MCF 10A (cell line): ENCODE data around the gene ORMDL2. TPM values are rescaled to one million over a fixed set of nuclear protein-coding genes. Genes with fewer than 3 reads are reported as not detected.
A peak's percentile ranks its signal among the peaks of the same experiment; 100 is the strongest.

Experiments used
- BruUV-seq: library from RNA; stranded (reverse); fragments of 400-500 nt; replicated peaks from 2 replicates; lab custom pipeline; 2021; lab: Mats Ljungman, UMichigan
- CTCF ChIA-PET: fragments of 300-600 bp; sonication (Branson Sonifier 250); formaldehyde crosslinking; extraction: SDS; loops from one replicate; lab custom pipeline; 2021; ENCODE audit warnings: antibody characterized with exemption, inconsistent platforms; lab: Yijun Ruan, JAX
- POLR2A ChIA-PET: fragments of 300-600, 350-650 bp; sonication (Branson Sonifier 250); formaldehyde crosslinking; extraction: SDS; loops from one replicate; lab custom pipeline; 2020; ENCODE audit warnings: antibody characterized with exemption, inconsistent platforms; lab: Yijun Ruan, JAX
- DNase-seq: peaks from one replicate; pipeline ENCODE4 v3.0.0-alpha.2; 2018; ENCODE audit not compliant: unreplicated experiment
- H3K27ac Mint-ChIP-seq: one replicate; pipeline ENCODE4 v1.8.0; 2022; ENCODE audit warnings: mild to moderate bottlenecking, low read depth, mixed read lengths; ENCODE audit not compliant: unreplicated experiment
- H3K27me3 Mint-ChIP-seq: one replicate; pipeline ENCODE4 v1.8.0; 2022; ENCODE audit warnings: mixed read lengths; ENCODE audit not compliant: insufficient read depth, unreplicated experiment
- H3K36me3 Mint-ChIP-seq: one replicate; pipeline ENCODE4 v1.8.0; 2022; ENCODE audit warnings: mild to moderate bottlenecking, moderate library complexity, mixed read lengths; ENCODE audit not compliant: insufficient read depth, unreplicated experiment
- H3K4me1 Mint-ChIP-seq: one replicate; pipeline ENCODE4 v1.8.0; 2022; ENCODE audit warnings: mixed read lengths; ENCODE audit not compliant: insufficient read depth, unreplicated experiment
- H3K4me3 Mint-ChIP-seq: one replicate; pipeline ENCODE4 v1.8.0; 2022; ENCODE audit warnings: mild to moderate bottlenecking, moderate library complexity, mixed read lengths; ENCODE audit not compliant: unreplicated experiment
- H3K9me3 Mint-ChIP-seq: one replicate; pipeline ENCODE4 v1.8.0; 2022; ENCODE audit warnings: mixed read lengths; ENCODE audit not compliant: unreplicated experiment
- intact Hi-C: fragments of 100-400 bp; cut with micrococcal nuclease; formaldehyde crosslinking; loops from 2 replicates; pipeline ENCODE4 v1.14.1; 2022
- total RNA-seq: library from RNA; stranded (reverse); gene quantifications from 2 replicates; pipeline ENCODE4 v1.2.3, GENCODE V29; 2022
- TF ChIP-seq, protein P1 (sequence below): fragments of 200-600 bp; IDR thresholded peaks from one replicate; pipeline ENCODE4 v1.8.0; 2022; ENCODE audit warnings: antibody characterized with exemption, mild to moderate bottlenecking; ENCODE audit not compliant: unreplicated experiment

The ORMDL2 gene
- total RNA-seq, 1 experiment from 2014 or later = 54.6 TPM

- CTCF ChIA-PET = no interaction called here
These were observed 10.5 kb downstream of the ORMDL2 start for GRCh38 chr12:55828357-55828756.

DNA sequence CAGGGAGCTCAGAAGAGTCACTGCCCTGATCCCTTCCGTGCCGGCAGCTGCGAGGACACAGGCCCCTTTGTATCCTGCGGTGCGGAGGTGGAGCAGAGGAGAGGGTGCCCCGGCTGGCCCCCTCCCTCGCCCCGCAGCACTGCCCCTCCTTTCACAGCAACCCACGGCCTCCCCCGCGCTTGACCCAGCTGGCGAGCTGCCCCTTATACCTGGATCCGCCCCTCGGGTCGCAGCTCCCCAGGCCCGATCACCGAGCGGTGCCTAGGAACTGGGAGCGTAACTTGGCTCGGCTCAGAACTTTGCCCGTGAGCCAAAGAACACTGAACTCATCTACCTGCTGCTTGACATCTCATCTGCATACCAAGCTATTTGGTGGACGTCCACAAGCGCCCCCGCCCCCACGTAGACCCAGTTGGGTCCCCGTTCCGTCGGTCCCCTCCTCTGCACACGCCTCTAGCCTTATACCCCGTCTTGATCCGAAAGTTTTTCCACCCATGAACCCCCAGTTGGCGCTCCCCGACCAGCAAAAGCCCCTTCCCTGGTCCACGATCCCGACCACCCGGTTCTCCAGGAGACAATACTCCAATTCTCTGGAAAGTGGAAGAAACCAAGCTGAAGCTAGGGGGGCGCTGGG, 12.2 kb downstream of the ORMDL2 start:
- H3K9me3 Mint-ChIP-seq = no peaks in the 10 kb centered on the region
- CTCF ChIA-PET = interaction anchor here (0.6 to 3.0 kb wide), 10 partner anchors 12 to 1579 kb away, joined by 3 to 12 read pairs (median 4); partner anchors contain the start of genes DGKA, ORMDL2 and SARNP

More at GRCh38 chr12:55828357-55828756, 10.5 kb downstream of the ORMDL2 start:
- DNase-seq = no peak
- peak overlapping the region; percentile 92 for H3K27ac Mint-ChIP-seq
- TF ChIP-seq, protein P1, sequence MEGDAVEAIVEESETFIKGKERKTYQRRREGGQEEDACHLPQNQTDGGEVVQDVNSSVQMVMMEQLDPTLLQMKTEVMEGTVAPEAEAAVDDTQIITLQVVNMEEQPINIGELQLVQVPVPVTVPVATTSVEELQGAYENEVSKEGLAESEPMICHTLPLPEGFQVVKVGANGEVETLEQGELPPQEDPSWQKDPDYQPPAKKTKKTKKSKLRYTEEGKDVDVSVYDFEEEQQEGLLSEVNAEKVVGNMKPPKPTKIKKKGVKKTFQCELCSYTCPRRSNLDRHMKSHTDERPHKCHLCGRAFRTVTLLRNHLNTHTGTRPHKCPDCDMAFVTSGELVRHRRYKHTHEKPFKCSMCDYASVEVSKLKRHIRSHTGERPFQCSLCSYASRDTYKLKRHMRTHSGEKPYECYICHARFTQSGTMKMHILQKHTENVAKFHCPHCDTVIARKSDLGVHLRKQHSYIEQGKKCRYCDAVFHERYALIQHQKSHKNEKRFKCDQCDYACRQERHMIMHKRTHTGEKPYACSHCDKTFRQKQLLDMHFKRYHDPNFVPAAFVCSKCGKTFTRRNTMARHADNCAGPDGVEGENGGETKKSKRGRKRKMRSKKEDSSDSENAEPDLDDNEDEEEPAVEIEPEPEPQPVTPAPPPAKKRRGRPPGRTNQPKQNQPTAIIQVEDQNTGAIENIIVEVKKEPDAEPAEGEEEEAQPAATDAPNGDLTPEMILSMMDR = no peak
- intact Hi-C loops = no loop called here
- peaks cover 29% of the 10 kb centered on the region for H3K36me3 Mint-ChIP-seq
- POLR2A ChIA-PET = interaction anchor here (0.7 to 6.8 kb wide), 11 partner anchors 9 to 120 kb away, joined by 3 to 129 read pairs (median 7); partner anchors contain the start of genes DGKA, ORMDL2, PYM1 and SARNP
- no peaks in the 10 kb centered on the region for H3K27me3 Mint-ChIP-seq
- BruUV-seq = no TSS peak
- H3K9me3 Mint-ChIP-seq = no peaks in the 10 kb centered on the region
- H3K4me1 Mint-ChIP-seq = peaks cover 35% of the 10 kb centered on the region
- peak overlapping the region; percentile 97 for H3K4me3 Mint-ChIP-seq

GRCh38 chr12:55830601-55831446, 13.0 kb downstream of the ORMDL2 start:
- TF ChIP-seq, protein P1 = no peak
- intact Hi-C loops = no loop called here
- H3K36me3 Mint-ChIP-seq = peaks cover 19% of the 10 kb centered on the region
- peak overlapping the region; percentile 97 for H3K4me3 Mint-ChIP-seq
- H3K4me1 Mint-ChIP-seq = peaks cover 25% of the 10 kb centered on the region
- no peaks in the 10 kb centered on the region for H3K27me3 Mint-ChIP-seq
- H3K27ac Mint-ChIP-seq = peak overlapping the region; percentile 92
- no TSS peak for BruUV-seq
- ChIA-PET POLR2A (interaction anchor here (0.5 to 6.8 kb wide), 27 partner anchors 8 to 286 kb away, joined by 3 to 129 read pairs (median 5); partner anchors contain the start of genes DGKA, MMP19, ORMDL2 and PA2G4), CTCF (interaction anchor here (0.7 to 3.0 kb wide), 7 partner anchors 10 to 1079 kb away, joined by 3 to 12 read pairs (median 4); partner anchors contain the start of genes DGKA, ORMDL2 and SARNP)
- DNase-seq = no peak
- H3K9me3 Mint-ChIP-seq = no peaks in the 10 kb centered on the region

More for the DNA sequence above, 12.2 kb downstream of the ORMDL2 start:
- peak; percentile 13 for DNase-seq
- TSS peak; percentile 51 for BruUV-seq
- Mint-ChIP-seq H3K27ac (peak overlapping the region; percentile 92), H3K36me3 (peaks cover 19% of the 10 kb centered on the region), H3K4me1 (peaks cover 28% of the 10 kb centered on the region), H3K27me3 (no peaks in the 10 kb centered on the region), H3K4me3 (peak overlapping the region; percentile 97)
- TF ChIP-seq, protein P1 = no peak
- intact Hi-C loops = loop anchor here (1.0 kb wide), 2 partner anchors 17 to 97 kb away; partner anchors contain the start of gene PYM1
- POLR2A ChIA-PET = interaction anchor here (0.6 to 6.8 kb wide), 32 partner anchors 9 to 462 kb away, joined by 3 to 129 read pairs (median 5); partner anchors contain the start of genes DGKA, MMP19, ORMDL2 and PA2G4
